NCI-H1105 (cell line): ENCODE results near the gene JADE1.

ENCODE experiments used
- DNase-seq: peaks from one replicate; lab custom pipeline; 2025; lab: John Stamatoyannopoulos, UW

Gene JADE1

GRCh38 chr4:128809477-128810330 is at the start of gene JADE1:
JADE1 (plus strand) TSS chr4:128809700; CDS start chr4:128831759, 22,059 bp downstream.
- peak; percentile 68 for DNase-seq

DNA sequence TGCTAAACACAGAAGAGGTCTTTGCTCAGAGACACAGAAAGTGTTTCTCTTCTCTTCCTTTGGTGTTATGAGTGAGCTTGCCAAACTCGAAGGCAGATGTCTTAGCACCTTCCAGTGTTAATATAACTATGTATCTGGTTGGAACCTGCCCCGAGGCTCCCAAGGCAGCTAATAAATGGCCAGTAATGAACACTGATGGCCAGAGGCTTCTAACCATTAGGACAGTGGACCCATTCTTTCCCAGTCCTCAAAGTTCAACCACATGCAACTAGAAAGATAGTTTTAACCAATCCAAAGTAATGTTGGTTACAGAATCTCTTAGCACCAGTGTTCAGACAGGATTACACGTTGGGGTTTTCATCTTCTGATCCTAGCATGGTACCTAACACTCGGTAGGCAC is 42.7 kb upstream of the JADE1 start:
- no peak for DNase-seq

DNA sequence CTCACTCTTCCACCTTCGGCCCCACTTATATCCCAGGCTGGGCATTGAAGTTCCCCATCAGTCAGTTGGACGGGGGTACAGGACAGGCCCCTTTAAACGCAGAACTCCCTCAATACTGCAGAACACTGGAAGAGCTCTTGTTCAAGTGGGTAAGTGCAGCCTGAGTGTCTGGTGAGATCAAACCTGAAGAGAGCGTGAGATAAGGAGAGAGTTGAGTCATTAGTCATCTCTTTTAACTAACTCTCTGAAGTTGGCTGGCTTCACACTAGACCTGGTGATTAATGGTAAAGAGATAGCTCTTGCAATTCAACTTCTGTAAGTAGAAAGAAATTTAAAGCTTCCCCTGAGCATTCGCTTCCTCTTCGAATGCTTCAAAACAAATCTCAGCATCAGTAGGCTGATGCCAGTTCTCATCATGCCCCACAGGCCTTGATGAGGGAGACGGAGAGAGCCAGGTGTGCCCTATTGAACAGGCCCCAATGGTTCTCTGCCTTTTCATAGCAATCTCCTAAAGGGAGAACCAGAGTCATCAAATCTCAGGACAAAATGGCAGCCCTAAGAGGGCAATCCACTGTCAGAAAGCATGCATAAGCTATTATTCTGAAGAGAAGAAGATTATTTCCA is 41.0 kb upstream of the JADE1 start:
- DNase-seq = no peak

DNA sequence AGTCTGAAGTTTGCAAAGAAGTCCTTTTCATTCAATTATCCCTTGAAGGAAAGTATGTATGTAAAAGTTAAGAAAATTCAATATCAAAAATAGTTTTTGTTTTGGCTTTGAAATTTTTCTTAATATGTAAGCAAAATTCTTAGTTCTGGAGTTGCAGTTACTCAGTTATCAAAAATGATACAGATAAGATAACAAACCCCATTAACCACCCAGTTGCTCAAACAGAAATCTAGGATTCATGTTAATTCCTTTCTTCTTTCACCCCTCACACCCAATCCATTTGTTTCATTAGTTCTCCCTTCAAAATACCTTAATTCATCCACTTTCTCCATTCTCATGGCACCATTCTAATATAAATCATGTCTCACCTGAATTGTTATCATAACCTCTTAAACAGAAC is 40.5 kb upstream of the JADE1 start:
- no peak for DNase-seq

DNA sequence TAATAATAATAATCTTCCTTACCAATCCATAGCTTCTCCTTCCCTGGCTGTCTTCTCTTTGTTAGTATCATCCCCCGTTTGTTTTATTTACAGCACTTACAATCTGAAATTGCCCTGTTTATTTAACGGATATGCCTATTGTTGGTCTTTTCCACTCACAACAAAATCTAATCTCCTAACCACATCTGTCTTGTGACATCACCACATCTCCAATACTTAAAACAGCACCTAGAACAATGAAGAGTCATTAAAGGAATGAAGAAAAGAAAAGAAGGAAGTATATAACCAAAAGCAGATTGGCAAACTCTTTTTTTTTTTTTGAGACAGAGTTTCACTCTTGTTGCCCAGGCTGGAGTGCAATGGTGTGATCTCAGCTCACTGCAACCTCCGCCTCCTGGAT is 38.7 kb upstream of the JADE1 start:
- no peak for DNase-seq

DNA sequence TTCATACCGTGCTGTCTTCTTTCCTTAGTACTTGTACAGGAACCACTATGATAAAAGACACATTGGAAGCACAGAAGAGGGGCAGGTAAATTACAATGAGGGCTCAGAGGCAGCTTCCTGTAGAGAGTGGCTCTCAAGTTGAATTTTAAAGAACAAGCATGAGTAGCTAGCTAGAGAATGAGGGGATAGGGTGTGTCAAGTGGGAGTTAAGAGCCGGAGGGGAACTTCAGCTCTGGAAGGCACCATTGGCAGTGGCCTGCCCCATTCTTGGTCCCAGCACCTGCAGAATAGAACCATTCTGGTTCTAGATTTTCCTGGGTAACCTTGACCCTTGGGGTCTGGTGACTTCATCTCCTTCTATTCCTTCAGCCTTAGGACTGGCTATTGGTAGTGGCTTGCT is 34.0 kb upstream of the JADE1 start:
- no peak for DNase-seq

DNA sequence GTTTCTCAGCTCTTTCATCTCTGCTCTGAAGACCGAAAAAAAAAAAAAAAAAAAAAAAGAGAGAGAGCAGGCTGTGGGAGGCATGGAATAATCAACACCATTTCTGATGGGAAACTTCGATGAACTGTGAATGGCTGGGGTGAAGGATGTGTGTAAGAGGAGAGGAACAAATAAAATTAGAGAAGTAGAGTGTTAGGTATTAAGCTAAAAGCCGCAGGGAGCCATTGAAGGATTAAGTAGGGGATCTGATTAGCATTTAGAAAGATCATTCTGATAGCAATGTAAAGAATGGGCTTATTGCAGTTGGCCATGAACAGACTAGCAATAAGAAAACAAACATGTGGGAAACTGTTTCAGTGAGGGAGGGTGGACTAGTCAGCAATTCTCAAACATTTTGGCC is 33.6 kb upstream of the JADE1 start:
- no peak for DNase-seq

- no peak for DNase-seq
These were observed 32.7 kb upstream of the JADE1 start for GRCh38 chr4:128776794-128777216.

GRCh38 chr4:128780688-128781087 is 28.8 kb upstream of the JADE1 start:
- no peak for DNase-seq

GRCh38 chr4:128782076-128782715 is 27.3 kb upstream of the JADE1 start:
- DNase-seq = no peak

DNA sequence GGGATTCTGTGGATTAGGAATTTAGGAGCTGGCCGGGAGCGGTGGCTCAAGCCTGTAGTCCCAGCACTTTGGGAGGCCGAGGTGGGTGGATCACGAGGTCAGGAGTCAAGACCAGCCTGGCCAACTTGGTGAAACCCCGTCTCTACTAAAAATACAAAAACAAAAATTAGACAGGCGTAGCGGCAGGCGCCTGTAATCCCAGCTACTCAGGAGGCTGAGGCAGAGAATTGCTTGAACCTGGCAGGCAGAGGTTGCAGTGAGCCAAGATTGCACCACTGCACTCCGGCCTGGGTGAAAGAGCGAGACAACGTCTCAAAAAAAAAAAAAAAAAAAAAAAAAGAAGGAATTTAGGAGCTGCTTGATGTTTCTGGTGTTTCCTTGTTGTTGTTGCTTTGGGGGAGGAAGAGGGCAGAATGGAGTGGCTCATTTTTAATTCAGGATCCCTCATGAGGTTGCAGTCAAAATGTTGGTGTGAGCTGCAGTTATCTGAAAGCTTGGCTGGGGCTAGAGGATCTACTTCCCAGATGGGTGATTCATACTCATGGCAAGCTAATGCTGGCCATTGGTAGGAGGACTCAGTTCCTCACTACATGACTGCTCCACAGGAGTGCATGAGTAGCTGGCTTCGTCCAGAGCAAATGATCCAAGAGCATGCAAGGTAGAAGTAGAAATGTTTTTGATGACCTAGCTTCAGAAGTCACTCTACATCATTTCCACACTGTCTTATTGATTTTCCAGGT is 26.5 kb upstream of the JADE1 start:
- DNase-seq = no peak

- DNase-seq = no peak
These were observed 21.8 kb upstream of the JADE1 start for GRCh38 chr4:128787509-128788311.

DNA sequence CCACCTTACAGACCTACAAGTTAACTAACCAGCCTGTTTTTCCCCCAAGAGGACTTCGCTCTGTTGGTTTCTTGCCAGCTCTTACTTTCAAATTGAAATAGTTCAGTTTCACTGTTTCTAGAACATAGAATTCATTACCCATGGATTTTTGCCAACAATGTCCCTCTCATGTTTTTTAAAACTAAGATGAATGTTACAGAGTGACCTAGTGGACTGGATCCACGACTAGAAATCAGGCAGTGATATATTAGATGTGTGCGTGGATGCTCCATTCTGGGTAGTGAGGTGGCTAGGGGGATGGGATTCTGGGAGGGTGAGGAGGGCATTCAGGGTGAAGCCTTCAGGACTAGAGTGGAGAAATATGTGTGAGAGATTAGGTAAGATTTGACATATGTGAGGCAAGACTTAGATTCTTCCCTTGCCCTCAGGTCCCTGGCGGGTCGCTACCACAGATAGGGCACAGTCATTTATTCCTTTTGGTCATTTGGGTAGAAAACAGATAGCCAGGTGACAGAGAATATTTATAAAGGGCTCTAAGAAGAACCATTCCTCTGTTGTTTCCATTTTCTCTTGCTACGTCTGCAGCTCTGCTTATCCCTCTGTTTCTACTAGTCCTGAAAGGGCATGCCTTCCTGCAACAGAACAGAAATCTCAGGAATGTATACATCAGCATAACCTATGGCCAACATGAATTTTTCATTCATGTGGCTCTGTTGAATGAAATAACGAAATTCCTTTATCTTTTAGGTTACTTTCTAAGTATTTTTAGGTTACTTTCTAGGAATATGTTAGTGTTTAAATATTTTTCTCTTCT is 15.4 kb upstream of the JADE1 start:
- DNase-seq = no peak

DNA sequence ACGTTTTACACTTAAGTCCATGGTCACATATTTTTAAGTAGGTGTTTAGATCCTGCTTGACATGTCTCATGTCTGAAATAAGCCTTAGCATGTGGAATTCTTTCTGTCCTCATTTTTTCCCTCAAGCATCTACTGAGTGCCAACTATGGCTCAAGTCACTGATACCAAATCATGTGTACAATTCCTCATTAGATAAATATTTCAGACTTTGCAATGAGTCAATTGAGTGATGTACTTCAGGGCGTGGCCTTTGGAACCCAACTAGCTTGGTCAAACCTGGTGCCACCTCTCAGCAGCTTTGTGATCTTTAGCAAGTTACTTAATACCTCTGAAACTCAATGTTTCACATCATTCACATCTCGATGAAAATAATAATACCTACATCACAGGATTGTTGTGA is 12.6 kb upstream of the JADE1 start:
- DNase-seq = no peak

DNA sequence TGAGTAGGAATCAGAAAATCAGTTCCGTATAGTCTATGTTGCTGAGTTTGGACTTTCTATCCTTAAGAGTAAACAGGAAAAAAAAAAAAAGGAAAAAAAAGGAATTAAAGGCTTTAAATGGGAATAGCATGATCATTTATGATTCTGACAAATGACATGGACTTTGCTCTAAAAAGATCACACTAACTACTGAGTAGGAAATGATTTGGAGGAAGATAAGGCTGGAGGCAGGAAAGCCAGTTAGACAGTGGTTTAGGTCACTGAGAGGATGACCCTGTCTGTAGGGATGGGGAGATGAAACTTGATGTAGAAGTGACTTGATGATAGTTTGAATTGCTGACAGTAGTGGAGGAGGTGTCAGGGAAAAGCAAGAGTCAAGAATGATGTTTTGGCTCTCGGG is 9.2 kb upstream of the JADE1 start:
- DNase-seq = no peak

- no peak for DNase-seq
These were observed 8.7 kb upstream of the JADE1 start for GRCh38 chr4:128800701-128801284.

- no peak for DNase-seq
These were observed 6.5 kb upstream of the JADE1 start for GRCh38 chr4:128802680-128803628.

DNA sequence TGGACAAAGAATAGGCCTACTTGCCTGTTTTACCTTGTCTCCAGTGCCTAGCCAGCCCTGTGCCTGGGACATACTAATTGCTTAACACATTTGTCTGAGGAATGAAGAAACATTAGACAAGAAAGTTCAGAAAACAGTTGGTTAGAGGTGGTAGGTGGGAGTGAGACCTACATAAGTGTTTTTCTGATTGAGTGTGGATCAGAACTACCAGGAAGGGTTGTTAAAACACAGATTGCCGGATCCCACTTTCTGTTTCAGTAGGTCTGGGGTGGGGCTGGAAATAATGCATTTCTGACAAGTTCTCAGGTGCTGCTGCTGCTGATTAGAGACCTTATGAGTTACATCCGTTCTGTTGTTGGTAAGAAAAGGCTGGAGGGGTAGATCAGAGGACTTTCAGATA is 5.7 kb upstream of the JADE1 start:
- no peak for DNase-seq

DNA sequence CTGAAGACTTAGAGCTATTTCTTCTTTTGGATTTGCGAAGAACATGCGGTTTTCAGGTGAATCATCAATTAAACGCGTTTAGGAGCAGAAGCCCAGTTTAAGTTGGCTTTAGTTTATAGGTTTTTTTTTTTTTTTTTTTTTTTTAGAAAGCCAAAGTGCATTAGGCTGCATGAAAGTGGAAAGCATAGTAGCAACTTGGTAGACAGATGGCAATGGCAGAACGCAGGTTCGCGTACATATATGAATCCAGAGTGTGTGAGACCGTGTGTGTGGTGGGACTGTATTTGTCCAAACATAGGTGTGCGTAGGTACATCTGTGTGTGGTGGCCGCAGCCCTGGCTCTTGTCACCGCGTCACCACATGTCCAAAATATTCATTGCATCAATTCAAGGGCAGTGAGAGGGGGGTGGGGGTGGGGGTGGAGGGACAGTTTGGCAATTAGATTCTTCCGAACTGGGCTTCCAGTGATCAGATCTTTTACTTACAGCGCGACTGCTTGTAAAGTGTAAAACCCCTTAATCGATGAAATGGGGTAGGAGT is 901 bp downstream of the JADE1 start:
- no peak for DNase-seq
